ENCODE data around the gene MT1M. TPM values are rescaled to one million over a fixed set of nuclear protein-coding genes. Genes with fewer than 3 reads are reported as not detected.
A peak's percentile ranks its signal among the peaks of the same experiment; 100 is the strongest.

MT1M gene
- total and polyA plus RNA-seq, 10 of the 15 experiments (the other 5 are each of a cell fraction or from before 2014, with no cell fraction given): not detected

GRCh38 chr16:56609463-56609921 is 23.0 kb upstream of the MT1M start (continued):
- no peak for TF ChIP-seq ZBTB4 (CRISPR knock-in tag; IDR thresholded peaks at IDR 0.05)
- TF ChIP-seq ATF3 (IDR thresholded peaks at IDR 0.05; ENCODE audit: borderline replicate concordance, extremely low read depth, low read depth, low read length): no peak
- TF ChIP-seq ZNF274 (IDR thresholded peaks at IDR 0.05; ENCODE audit: insufficient read depth, insufficient read length): no peak
- TF ChIP-seq SIN3A (IDR thresholded peaks at IDR 0.05; ENCODE audit: low read depth, low read length): no peak
- 0 out of 4 replicates have a peak, but pooled peaks of 1 of the 2 experiments have one; percentile 42 for TF ChIP-seq BHLHE40 (IDR thresholded peaks at IDR 0.05; ENCODE audit: borderline replicate concordance in 1 of 2, low read depth in 2 of 2, low read length in 1 of 2)
- peak; percentile 96 for TF ChIP-seq SMAD1 (IDR thresholded peaks at IDR 0.05; ENCODE audit: low read depth, partially characterized antibody)
- peak; percentile 92 for TF ChIP-seq IKZF1 (conservative IDR thresholded peaks at IDR 0.05)
- peak; percentile 65; the same call in 1 of the 2 replicates for TF ChIP-seq NFIC (IDR thresholded peaks at IDR 0.05; ENCODE audit: low read depth, low read length)
- TF ChIP-seq ZNF384 (IDR thresholded peaks at IDR 0.05; ENCODE audit: borderline replicate concordance, low read depth, low read length): no peak
- TF ChIP-seq JUNB (IDR thresholded peaks at IDR 0.05): peak; percentile 20; the same call in 1 of the 2 replicates
- peak; percentile 58; the same call in 1 of the 2 replicates for TF ChIP-seq POLR2AphosphoS5 (IDR thresholded peaks at IDR 0.05; ENCODE audit: low read length)
- no peak for TF ChIP-seq RBBP5 (conservative IDR thresholded peaks at IDR 0.05)
- peak; percentile 66 for TF ChIP-seq RAD51 (IDR thresholded peaks at IDR 0.05)
- TF ChIP-seq HCFC1 (IDR thresholded peaks at IDR 0.05; ENCODE audit: low read length): no peak; the same call in 1 of the 2 replicates
- TF ChIP-seq CBFB (IDR thresholded peaks at IDR 0.05; ENCODE audit: low read depth): no peak
- no peak for TF ChIP-seq ZNF207 (IDR thresholded peaks at IDR 0.05; ENCODE audit: borderline replicate concordance)
- TF ChIP-seq, protein P1, sequence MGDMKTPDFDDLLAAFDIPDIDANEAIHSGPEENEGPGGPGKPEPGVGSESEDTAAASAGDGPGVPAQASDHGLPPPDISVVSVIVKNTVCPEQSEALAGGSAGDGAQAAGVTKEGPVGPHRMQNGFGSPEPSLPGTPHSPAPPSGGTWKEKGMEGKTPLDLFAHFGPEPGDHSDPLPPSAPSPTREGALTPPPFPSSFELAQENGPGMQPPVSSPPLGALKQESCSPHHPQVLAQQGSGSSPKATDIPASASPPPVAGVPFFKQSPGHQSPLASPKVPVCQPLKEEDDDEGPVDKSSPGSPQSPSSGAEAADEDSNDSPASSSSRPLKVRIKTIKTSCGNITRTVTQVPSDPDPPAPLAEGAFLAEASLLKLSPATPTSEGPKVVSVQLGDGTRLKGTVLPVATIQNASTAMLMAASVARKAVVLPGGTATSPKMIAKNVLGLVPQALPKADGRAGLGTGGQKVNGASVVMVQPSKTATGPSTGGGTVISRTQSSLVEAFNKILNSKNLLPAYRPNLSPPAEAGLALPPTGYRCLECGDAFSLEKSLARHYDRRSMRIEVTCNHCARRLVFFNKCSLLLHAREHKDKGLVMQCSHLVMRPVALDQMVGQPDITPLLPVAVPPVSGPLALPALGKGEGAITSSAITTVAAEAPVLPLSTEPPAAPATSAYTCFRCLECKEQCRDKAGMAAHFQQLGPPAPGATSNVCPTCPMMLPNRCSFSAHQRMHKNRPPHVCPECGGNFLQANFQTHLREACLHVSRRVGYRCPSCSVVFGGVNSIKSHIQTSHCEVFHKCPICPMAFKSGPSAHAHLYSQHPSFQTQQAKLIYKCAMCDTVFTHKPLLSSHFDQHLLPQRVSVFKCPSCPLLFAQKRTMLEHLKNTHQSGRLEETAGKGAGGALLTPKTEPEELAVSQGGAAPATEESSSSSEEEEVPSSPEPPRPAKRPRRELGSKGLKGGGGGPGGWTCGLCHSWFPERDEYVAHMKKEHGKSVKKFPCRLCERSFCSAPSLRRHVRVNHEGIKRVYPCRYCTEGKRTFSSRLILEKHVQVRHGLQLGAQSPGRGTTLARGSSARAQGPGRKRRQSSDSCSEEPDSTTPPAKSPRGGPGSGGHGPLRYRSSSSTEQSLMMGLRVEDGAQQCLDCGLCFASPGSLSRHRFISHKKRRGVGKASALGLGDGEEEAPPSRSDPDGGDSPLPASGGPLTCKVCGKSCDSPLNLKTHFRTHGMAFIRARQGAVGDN (IDR thresholded peaks at IDR 0.05): no peak
- peak; percentile 58 for TF ChIP-seq CREB1 (IDR thresholded peaks at IDR 0.05; ENCODE audit: low read depth)
- 0 out of 2 replicates have a peak, but pooled peaks have one; percentile 50 for TF ChIP-seq MXI1 (IDR thresholded peaks at IDR 0.05; ENCODE audit: low read depth, low read length)
- 0 out of 2 replicates have a peak, but pooled peaks have one; percentile 26 for TF ChIP-seq CREM (IDR thresholded peaks at IDR 0.05; ENCODE audit: low read depth)
- TF ChIP-seq PAX5 (IDR thresholded peaks at IDR 0.05; ENCODE audit: borderline replicate concordance, low read depth, low read length): peak; percentile 62; the same call in 1 of the 2 replicates
- peak; percentile 92 for TF ChIP-seq IRF4 (IDR thresholded peaks at IDR 0.05; ENCODE audit: low read depth, low read length)
- peak; percentile 72 for TF ChIP-seq ATF2 (IDR thresholded peaks at IDR 0.05; ENCODE audit: low read length)
- TF ChIP-seq SMARCA5 (IDR thresholded peaks at IDR 0.05): no peak
